HG02642 (cell line): ENCODE results near the gene CCDC24.

Experiments
- ATAC-seq: cut with Tn5 transposase; IDR thresholded peaks from one replicate; pipeline ENCODE4 v1.9.1; 2021; ENCODE audit warnings: mild to moderate bottlenecking; ENCODE audit not compliant: unreplicated experiment, poor library complexity

The CCDC24 gene

GRCh38 chr1:43995984-43996732 is 4.8 kb downstream of the CCDC24 start:
- ATAC-seq, result no peak

- ATAC-seq, result no peak
Measured at GRCh38 chr1:43996733-43997115, 5.3 kb downstream of the CCDC24 start.

- ATAC-seq, result no peak
Measured at GRCh38 chr1:43997295-43997999, 6.0 kb downstream of the CCDC24 start.

- no peak for ATAC-seq
Measured at GRCh38 chr1:43998000-43998378, 6.6 kb downstream of the CCDC24 start.

- no peak for ATAC-seq
Measured at GRCh38 chr1:43999455-43999854, 8.1 kb downstream of the CCDC24 start.

- ATAC-seq, result no peak
Measured at GRCh38 chr1:44000122-44000665, 8.8 kb downstream of the CCDC24 start.

GRCh38 chr1:44002165-44002564 is 10.8 kb downstream of the CCDC24 start:
- ATAC-seq, result no peak

- ATAC-seq, result no peak
Measured at GRCh38 chr1:44002606-44003157, 11.3 kb downstream of the CCDC24 start.

- ATAC-seq, result no peak
Measured at GRCh38 chr1:44008259-44008658, 16.9 kb downstream of the CCDC24 start.

GRCh38 chr1:44010935-44011471 is 19.6 kb downstream of the CCDC24 start:
- ATAC-seq, result no peak

GRCh38 chr1:44012404-44012803 is 21.0 kb downstream of the CCDC24 start:
- ATAC-seq, result no peak

- ATAC-seq, result no peak
Measured at GRCh38 chr1:44012941-44013609, 21.7 kb downstream of the CCDC24 start.

GRCh38 chr1:44013949-44014348 is 22.6 kb downstream of the CCDC24 start:
- ATAC-seq, result no peak

- ATAC-seq, result no peak
Measured at GRCh38 chr1:44014365-44015104, 23.1 kb downstream of the CCDC24 start.

GRCh38 chr1:44015206-44015605 is 23.8 kb downstream of the CCDC24 start:
- no peak for ATAC-seq

GRCh38 chr1:44016041-44016889 is 24.9 kb downstream of the CCDC24 start:
- ATAC-seq, result no peak

GRCh38 chr1:44016890-44017400 is 25.5 kb downstream of the CCDC24 start:
- no peak for ATAC-seq

GRCh38 chr1:44019466-44019948 is 28.1 kb downstream of the CCDC24 start:
- ATAC-seq, result no peak

GRCh38 chr1:44020464-44020863 is 29.1 kb downstream of the CCDC24 start:
- no peak for ATAC-seq
